NCI-H1930 (cell line): ENCODE data around the gene KCNQ1.

ENCODE experiments used
- DNase-seq, 2 experiments: peaks; one replicate each; lab custom pipeline; 2025; lab: John Stamatoyannopoulos, UW

The KCNQ1 gene

DNA sequence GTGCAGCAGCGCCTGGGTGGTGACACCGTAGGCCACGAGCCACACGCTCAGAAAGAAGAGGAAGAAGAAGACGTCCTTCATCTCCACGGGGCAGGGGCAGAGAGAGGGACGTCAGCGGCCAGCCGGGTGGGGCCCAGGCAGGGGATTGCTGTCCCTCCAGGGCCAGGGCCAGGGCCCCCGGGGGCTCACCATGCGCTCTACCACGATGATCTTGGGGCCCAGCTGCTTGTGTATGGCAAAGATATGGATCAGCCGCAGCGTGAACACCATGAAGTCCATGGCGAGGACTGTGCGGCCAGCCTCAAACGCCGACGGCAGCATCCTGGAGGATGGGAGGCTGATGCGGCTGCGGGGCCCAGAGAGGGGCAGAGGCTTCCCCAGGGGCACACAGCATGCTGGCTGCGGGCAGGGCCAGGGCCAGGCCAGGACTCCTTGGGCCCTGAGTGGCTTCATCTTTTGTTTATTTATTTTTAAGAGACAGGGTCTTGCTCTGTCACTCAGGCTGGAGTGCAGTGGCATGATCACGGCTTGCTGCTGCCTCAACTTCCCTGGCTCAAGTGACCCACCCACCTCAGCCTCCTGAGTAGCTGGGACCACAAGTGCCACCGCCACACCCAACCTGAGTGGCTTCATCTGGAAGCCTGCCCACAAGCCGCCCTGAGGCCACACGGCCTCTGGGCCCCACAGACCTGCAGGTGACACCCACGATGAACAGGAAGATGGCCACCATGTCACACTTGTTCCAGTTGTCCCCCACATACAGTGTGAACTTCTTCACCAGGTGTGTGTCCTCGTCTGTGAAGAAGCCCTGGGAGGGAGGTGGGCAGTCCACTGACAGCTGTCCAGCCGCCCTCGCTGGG is 33.1 kb upstream of the KCNQ1 start:
- DNase-seq, result no peak

DNA sequence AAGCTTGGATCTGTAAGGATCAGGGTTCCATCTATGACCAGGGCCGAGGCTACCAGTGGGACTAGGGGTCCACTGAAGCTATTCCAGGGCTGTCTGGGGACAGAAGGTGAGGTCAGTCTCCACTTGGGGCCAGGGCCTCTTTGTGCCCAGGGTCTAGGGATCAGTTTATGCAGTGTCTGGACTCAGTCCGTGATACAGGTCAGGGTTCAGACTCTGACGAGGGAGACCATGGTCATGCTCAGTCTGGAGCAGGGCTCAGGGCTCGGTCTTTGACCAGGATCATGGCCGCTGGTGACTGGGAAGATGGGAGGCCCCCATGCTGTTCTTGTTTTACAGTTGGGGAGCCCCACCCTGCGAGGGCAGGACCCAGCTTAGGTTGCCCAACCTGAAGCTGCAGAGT is 32.5 kb upstream of the KCNQ1 start:
- DNase-seq, result no peak

- no peak for DNase-seq
These were observed 30.8 kb upstream of the KCNQ1 start for GRCh38 chr11:2413742-2414579.

DNA sequence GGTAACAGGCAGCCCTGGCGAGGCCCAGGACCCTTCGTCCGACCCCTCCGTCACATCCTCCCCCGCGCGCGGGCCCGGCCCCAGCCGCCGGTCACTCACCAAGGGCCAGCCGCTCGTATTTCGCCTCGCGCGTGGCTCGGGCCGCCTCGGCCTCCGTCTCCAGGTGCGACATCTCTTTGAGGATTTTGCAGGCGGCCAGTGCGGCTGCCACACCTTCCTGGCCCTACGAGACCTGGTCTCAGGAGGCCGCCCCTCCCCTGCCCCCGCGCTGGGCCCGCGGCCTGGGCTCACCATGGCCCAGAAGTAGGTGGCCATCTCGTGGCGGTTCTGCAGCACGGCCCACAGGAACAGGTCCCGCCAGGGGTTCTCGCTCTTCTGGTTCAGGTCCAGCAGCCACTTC is 30.2 kb upstream of the KCNQ1 start:
- no peak for DNase-seq

DNA sequence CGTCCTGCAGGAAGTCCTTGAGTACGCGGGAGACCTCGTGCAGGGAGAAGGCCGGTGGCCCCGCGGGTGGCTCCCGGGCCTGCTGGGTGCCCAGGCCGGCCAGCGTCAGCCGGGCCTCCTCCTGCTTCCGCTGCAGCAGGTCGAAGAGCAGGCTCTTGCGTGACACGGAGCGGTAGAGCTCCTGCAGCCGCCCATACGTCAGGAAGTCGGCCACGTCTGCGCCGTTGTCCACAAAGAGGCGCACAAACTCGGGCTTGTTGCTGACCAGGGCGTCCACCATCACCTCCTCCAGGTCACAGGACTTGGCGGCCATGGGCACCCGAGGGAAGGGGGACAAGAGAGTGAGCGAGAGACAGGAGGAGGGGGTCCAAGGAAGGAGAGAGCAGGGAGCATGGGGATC is 29.6 kb upstream of the KCNQ1 start:
- no peak for DNase-seq

GRCh38 chr11:2415601-2416380 is 29.0 kb upstream of the KCNQ1 start:
- DNase-seq, result no peak

- no peak for DNase-seq
These were observed 28.0 kb upstream of the KCNQ1 start for GRCh38 chr11:2416765-2417164.

DNA sequence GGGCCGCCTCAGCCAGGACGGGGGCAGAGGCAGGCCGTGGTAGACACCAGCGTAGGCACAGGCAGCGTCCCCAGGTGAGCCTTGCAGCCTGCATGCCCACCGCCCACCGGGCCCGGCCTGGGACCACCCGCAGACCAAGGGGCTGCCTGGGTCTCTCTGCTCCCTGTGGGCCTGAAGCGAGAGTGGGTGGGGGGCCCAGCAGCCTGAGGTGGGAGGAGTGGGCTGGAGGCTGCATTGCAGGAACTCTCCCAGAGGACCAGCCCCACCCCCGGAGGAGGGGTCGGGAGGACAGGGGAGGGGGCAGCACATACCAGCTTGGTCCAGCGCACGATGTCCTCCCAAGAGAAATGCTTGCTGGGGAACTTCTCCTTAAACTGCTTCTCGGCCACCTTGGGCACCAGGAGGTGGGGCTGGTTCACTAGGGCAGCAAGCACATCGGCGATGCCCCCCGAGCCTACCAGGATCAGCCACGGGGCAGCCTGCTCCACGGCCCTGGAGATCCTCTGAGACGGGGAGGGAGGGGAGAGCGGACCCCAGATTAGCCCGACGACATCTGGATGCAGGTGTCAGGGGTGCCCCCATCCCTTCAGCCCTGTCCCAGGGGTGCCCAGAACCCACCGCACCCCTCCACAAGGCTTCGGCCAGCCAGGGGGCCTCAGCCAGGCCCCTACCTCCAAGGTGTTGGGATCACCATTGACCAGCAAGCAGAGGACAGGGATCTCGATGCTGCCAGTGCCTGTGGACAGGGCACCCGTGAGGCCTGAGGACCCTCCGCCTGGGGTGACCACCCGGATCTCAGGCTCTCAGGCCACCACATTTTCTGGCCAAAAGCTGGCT is 26.7 kb upstream of the KCNQ1 start:
- DNase-seq, result no peak

DNA sequence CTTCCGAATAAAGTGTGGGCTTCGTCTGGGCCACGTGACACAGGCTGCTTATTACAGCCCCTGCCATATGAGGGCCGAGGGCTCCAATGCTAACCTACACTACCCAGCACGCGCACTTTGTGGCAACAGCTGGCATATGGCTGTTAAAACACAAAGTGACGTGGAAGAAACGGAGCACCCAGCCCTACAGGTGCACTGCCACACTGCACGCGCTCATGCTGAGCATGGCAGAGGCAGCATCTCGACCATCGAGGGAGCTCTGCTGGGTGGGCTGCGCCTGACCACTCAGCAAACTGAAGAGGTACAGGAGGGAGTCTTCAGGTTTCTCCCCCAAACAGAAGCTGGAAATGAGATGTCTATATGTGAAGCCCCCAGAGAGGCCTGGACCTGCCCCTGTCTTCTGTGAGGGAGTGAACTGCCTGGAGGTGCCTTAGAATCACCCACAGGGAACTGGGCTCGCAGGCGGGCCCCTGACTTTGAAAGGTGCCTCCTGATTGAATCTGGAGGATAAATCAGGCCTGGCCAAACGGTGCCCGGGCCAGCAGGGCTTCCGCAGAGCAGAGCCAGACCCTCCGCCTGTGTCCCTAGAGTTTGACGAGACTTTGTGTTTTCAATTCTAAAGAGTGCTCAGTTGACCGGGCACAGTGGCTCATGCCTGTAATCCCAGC is 26.0 kb upstream of the KCNQ1 start:
- no peak for DNase-seq

DNA sequence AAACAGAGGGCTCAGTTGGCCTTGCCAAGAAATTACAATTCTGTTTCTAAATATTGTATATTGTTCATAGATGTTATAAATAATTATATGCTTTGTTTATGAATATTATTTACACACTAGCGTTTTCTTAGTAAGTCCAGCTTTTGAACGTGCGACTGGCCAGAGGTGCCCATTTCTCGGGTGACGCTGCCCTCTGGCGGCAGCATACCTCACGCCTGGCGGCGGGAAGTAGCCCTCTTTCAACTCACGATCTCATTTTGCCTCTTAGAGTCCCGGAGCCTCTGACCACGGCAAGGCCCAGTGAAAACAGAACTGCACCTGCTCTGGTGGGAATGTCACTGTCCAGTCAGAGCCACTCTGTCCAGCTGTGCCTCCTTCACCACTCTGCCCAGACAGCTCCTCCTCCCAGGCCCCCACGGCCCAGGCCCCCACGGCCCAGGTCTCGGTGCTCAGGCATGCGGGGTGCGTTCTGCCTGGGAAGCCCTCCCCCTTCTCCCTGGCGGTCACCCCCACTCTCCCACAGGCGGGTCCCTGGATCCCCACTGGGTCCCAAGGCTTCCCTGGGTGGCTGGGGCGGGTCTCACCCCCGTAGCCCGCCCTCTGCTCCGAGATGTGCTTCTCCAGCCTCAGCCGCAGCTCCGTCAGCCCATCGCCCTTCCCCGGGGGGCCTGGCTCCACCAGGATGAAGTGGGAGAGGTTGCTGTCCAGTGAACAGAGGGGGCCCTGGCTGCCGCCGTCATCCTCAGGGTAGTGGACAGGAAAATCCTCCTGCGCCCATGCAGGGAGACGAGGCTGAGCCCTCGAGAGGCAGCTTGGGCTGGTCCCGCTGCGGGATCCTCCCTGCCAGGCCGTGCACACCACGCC is 24.9 kb upstream of the KCNQ1 start:
- DNase-seq, result peak; percentile 30 to 75

- DNase-seq, result peak; percentile 40 to 71
These were observed 24.1 kb upstream of the KCNQ1 start for GRCh38 chr11:2420502-2421225.

- no peak for DNase-seq
These were observed 23.4 kb upstream of the KCNQ1 start for GRCh38 chr11:2421226-2421994.

- no peak for DNase-seq
These were observed 22.8 kb upstream of the KCNQ1 start for GRCh38 chr11:2421996-2422395.

DNA sequence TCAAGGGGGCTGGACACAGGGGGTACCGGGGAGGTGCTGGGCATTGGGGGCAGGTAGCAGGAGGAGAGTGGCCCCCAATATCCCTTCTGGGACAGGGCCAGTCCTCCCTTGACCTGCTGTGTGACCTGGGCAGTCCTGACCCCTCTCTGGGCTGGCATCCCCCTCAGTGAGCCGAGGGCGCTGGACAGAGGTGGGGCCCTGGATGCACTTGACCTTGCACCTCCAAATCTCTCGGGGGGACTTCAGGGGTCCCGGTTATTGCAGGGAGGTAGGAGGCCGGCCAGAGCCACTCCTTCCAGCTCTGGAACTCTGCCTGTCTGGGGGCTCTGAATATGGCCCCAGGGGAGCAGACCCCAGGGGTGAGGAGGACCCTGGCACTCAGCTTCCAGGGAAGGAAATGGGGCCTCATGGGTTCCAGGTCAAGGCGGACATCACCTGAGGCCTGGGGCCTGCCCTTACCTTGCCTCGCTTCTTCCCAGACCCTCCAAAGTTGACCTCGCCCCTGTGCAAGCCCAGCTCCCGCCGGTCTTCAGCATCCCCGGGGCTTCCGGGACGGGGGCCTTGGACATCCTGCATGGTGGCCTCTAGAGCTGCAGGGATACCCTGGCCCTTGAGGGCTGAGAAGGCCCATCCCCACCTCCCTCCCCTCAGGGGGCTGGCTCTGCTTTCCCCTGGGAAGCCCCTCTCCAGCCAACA is 22.2 kb upstream of the KCNQ1 start:
- no peak for DNase-seq

DNA sequence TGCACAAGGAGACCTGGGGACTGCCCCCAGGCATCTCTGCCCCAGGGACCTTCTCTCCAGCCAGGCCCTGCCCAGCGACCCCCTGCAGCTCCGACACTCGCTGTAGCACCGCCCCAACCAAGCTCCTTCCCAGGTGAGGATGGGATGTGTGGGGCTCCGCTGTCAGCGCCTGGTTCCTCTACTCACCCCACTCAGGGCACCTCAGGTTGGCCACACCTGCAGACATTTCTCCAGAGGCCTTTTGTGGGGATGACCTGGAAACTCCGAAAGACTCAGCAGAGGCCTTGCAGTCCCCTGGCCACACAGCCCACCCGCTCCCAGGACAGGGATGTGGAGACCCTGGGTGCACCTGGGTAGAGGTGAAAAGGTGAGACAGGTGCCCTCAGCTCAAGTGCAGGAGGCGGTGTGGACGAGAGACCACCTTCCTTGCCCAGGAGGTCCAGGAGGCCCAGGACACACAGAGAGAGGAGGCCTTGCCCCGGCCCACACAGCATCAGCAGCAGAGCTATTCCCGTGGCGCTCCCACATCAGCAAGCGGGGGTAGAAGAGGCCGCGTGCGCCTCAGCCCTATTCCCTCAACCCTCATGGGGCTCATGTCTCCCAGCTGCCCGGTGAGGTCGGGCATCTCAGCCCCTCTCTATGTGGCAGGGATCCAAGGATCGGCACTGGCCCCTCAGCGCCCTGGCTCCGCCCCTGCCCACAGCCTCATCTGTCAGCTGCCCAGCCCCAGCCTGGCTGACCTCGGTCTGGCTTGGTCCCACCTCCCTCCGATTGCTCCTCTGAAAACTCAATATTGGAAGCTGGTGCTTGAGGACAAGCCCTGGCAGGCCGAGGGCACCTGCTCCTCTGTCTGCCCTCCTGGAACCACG is 21.4 kb upstream of the KCNQ1 start:
- DNase-seq, result no peak

DNA sequence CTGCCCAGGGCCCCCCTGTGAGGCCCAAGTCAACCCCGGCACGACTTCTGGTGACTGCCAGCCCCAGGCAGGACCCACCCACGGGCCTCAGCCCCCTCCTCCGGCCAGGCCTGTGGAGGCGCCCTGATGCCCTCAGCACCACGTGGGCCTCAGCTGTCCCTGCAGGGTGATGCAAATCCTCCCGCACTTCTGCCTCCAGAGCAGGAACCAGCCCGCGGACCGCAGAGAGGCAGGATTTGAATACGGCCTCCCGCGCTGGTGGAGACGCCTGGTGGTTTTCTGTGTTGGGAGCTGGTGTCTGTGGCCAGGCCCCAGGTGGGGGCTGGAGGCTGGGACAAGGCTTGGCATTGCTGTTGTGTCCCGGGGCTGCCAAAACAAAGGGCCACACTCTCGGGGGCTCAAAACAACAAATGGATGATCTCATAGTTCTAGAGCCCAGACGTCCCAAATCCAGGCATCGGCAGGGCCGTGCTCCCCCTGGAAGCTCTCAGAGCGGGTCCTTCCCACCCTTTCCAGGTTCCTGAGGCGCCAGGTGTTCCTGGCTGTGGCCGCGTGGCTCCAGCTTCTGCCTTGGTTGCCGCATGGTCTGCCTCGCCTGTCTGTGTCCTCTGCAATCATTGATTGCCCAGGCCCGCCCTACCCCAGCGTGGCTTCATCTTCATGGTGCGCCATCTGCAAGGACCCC is 19.9 kb upstream of the KCNQ1 start:
- no peak for DNase-seq
